Esophagus muscularis mucosa (tissue), 4 donors: ENCODE results near the gene ZNF445.

Source experiments
- EP300 ChIP-seq: sonication (generic); formaldehyde crosslinking; IDR thresholded peaks from one replicate; pipeline ENCODE4 v1.6.1; 2017; ENCODE audit warnings: antibody characterized with exemption
- POLR2A ChIP-seq: fragments of 450-650 bp; IDR thresholded peaks from one replicate; pipeline ENCODE4 v1.6.1; 2017; ENCODE audit warnings: antibody characterized with exemption, moderate library complexity, mild to moderate bottlenecking, low read depth
- POLR2AphosphoS5 ChIP-seq, 2 donors: sonication (generic); formaldehyde crosslinking; IDR thresholded peaks; one replicate each; pipeline ENCODE4 v1.6.1; 2017; ENCODE audit warnings: antibody characterized with exemption in 2 of 2
- TF ChIP-seq, protein P1 (sequence below), 3 experiments: fragments of 200-600 bp in 2 of 3; fragments of 450-650 bp in 1 of 3; sonication (generic) in 2 of 3; IDR thresholded peaks; one replicate each; pipeline ENCODE4 v1.5.1; 2017 to 2019; ENCODE audit warnings: antibody characterized with exemption in 3 of 3, mild to moderate bottlenecking in 2 of 3, moderate library complexity in 1 of 3

DNA sequence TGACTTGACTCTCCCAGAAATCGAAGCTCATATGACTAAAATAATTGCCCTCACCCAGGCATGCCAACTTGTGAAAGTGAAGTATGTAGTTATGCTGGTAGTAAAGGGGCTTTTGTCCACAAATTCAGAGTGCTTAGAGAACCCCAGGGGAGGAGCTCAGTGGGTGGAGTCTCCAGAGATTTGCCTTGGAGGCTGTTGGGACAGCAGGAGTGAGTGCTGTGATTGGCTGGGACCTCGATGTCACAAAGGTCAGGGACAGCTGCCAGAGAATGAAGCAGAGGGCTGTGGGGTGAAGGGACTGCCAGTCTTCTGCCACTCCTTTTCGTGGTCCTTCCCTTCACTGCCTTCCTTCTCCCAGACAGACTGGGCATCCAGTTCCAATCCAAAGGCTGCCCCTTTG lies 49.8 kb downstream of the ZNF445 start:
- no peak for TF ChIP-seq POLR2A
- TF ChIP-seq, protein P1, sequence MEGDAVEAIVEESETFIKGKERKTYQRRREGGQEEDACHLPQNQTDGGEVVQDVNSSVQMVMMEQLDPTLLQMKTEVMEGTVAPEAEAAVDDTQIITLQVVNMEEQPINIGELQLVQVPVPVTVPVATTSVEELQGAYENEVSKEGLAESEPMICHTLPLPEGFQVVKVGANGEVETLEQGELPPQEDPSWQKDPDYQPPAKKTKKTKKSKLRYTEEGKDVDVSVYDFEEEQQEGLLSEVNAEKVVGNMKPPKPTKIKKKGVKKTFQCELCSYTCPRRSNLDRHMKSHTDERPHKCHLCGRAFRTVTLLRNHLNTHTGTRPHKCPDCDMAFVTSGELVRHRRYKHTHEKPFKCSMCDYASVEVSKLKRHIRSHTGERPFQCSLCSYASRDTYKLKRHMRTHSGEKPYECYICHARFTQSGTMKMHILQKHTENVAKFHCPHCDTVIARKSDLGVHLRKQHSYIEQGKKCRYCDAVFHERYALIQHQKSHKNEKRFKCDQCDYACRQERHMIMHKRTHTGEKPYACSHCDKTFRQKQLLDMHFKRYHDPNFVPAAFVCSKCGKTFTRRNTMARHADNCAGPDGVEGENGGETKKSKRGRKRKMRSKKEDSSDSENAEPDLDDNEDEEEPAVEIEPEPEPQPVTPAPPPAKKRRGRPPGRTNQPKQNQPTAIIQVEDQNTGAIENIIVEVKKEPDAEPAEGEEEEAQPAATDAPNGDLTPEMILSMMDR (IDR thresholded peaks at IDR 0.05): no peak
- TF ChIP-seq EP300: no peak
- no peak for TF ChIP-seq POLR2AphosphoS5 (IDR thresholded peaks at IDR 0.05)
